AG10803 (cell line): ENCODE data around the gene ANP32A.

Source experiments
- DNase-seq: peaks from one replicate; pipeline ENCODE4 v3.0.0; 2010; ENCODE audit warnings: low read depth
- H3K4me3 ChIP-seq: 2 replicates; pipeline ENCODE4 v1.5.1; 2011; ENCODE audit warnings: mild to moderate bottlenecking, low read length, control low read depth
- TF ChIP-seq, protein P1 (sequence below): conservative IDR thresholded peaks from 2 replicates; pipeline ENCODE4 v1.5.1; 2011; ENCODE audit warnings: mild to moderate bottlenecking, low read length, control low read depth, inconsistent platforms

Gene ANP32A

DNA sequence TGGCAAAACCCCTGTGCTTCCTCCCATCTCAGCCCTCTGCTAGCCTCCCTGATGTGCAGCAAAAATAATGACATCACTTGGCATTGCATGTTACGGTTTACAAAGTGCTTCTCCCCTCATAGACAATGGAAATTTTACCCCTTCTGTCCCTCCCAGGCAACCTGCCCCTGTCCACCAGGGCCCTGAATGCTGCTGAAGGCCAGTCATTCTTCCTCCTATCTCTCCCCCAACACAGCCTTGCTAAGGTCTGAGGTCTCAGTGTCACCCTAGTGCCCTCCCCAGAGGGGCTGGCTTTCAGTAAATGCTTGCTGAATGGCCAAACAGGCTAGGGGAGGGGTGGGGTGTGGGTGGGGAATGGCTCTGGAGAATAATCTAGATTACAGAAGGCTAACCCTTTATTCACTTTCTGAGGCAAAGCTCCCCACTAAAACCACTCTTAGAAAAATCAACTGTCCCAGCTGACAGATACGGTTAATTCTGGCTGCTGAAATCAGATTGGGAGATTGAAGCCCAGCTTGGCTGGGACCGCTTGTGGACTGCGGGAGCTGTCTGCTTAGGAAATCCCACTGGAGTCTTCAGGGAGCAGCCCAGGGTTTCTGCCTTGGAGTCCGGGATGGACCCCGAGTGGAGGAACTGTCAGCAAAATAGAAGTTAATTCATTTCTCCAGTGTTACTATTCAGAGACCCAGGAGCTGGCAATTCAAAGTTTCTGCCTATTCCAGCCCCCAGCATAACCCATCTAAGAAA is 22.9 kb downstream of the ANP32A start:
- no peak for DNase-seq
- no peak overlapping the region for H3K4me3 ChIP-seq
- TF ChIP-seq, protein P1, sequence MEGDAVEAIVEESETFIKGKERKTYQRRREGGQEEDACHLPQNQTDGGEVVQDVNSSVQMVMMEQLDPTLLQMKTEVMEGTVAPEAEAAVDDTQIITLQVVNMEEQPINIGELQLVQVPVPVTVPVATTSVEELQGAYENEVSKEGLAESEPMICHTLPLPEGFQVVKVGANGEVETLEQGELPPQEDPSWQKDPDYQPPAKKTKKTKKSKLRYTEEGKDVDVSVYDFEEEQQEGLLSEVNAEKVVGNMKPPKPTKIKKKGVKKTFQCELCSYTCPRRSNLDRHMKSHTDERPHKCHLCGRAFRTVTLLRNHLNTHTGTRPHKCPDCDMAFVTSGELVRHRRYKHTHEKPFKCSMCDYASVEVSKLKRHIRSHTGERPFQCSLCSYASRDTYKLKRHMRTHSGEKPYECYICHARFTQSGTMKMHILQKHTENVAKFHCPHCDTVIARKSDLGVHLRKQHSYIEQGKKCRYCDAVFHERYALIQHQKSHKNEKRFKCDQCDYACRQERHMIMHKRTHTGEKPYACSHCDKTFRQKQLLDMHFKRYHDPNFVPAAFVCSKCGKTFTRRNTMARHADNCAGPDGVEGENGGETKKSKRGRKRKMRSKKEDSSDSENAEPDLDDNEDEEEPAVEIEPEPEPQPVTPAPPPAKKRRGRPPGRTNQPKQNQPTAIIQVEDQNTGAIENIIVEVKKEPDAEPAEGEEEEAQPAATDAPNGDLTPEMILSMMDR, result no peak

DNA sequence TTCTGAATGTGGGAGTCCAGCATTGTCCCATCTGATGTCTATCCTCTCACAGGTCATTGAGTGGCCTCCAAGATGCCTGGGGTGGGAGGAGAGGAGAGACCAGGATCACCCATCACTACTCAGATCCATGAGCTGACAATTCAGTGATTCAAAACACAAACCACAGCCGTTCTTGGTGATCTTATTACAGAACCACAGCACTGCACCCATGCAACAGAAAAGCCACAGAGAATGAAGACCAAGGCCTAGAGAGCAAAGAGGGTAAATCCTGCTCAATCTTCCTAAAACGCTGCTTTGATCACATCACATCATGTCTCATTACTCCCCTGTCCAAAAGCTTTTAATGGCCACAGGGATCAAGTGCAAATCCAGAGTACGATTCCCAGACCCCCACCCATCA is 23.5 kb downstream of the ANP32A start:
- TF ChIP-seq, protein P1, result no peak
- DNase-seq, result peak; percentile 45
- H3K4me3 ChIP-seq, result no peak overlapping the region

DNA sequence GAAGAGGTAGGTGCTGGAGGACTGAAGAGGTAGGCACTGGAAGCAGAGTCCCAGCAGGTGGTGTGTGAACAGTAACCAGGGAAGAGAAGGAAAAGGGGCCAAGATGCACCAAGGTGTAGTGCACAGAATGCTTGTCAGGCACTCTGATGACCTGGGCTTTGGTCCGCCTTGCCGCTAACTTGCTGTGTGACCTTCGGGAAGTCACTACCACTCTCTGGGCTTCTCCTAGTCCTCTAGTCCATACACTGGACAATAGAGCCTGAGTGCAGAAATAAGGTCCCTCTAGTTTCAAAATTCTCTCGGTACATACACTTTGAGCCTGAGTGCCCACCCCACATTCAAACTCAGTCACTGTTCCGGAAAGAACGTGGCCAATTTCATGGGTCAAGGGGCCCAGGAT is 24.1 kb downstream of the ANP32A start:
- no peak overlapping the region for H3K4me3 ChIP-seq
- no peak for DNase-seq
- TF ChIP-seq, protein P1, result no peak

DNA sequence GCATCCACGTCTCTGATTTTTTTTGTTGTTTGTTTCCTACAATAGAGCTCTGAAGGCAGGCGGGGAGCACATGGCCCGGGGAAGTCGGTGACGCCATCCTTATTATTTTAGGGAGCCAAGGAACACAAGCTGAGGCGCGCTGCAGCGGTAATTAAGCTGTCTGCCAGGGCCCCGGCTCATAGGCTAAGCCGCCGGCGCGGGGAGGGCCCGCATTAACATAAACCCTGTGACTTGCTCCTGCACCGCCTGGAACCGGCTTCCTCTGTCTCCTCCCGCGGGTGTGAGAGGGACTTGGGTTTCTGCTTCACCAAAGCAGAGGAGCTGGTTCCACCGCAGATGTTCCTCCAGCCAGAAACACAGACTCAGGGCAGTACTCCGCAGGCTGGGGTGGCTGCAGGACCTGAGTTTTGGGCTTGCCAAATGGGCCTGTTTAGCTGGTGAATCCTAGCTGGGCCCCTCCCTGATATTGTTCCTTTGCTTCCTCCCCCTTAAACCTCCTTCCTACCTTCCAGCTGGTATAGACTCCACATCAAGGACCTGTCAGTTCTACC is 25.3 kb downstream of the ANP32A start:
- peak; percentile 82 for DNase-seq
- TF ChIP-seq, protein P1, result no peak
- no peak overlapping the region for H3K4me3 ChIP-seq

DNA sequence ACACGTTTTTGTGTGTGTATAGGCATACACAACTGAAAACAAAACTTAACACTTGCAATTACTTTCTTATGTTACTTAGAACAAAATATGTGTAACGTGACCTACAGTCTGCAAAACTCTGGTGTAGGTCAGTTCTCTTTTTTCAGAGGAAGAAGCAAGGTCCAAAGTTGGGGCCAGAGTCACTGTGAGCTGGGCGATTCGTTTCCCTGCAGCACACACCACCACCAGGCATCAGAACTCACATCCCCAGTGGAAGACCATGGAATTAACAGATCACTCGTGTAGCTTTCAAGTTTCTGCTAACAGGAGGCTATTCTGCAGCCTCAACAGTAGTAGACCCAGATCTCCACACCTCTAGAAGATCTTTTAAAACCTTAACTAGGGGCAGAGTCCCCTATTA is 25.8 kb downstream of the ANP32A start:
- no peak overlapping the region for H3K4me3 ChIP-seq
- DNase-seq, result no peak
- TF ChIP-seq, protein P1, result peak; percentile 22

DNA sequence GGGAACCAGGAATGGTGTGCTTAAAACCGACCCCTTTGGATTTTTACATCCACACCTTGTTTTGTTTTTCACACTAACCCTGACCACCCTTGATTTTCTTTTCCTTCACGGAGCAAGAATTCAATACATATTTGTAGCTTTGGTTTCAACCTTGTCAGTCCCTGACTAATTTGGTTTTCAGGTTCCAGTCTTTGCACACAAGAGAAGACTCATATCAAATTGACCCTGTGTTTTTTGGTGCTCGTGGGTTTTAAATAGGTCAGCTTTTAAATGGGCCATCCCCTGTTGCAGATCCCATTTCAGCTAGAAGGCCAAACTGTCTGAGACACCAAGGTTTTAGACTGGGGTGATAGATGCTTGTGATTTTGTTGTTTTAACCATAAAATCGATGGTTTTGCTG is 26.4 kb downstream of the ANP32A start:
- TF ChIP-seq, protein P1, result no peak
- DNase-seq, result no peak
- no peak overlapping the region for H3K4me3 ChIP-seq

DNA sequence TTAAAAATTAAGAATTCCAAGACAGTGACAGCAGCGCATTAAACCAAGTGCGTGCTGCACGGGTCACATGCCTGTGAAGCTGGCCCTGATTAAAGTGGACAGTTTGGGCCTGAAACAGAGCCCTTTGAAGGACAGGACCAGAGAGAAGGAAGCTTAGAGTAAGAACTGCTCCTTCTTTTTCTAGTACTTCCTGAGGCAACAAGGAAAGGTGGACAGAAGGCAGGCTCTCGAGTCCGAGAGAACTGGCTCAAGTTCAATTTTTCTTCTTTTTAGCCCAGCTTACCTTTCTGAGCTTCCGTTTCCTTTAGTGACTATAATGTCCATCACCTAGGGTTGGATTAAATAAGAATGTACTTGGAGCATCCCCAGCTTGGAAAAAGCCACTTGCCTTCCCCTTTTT is 26.9 kb downstream of the ANP32A start:
- TF ChIP-seq, protein P1, result no peak
- no peak overlapping the region for H3K4me3 ChIP-seq
- no peak for DNase-seq
